Measurements from ENCODE around the gene TMEM256.

TMEM256 gene

DNA sequence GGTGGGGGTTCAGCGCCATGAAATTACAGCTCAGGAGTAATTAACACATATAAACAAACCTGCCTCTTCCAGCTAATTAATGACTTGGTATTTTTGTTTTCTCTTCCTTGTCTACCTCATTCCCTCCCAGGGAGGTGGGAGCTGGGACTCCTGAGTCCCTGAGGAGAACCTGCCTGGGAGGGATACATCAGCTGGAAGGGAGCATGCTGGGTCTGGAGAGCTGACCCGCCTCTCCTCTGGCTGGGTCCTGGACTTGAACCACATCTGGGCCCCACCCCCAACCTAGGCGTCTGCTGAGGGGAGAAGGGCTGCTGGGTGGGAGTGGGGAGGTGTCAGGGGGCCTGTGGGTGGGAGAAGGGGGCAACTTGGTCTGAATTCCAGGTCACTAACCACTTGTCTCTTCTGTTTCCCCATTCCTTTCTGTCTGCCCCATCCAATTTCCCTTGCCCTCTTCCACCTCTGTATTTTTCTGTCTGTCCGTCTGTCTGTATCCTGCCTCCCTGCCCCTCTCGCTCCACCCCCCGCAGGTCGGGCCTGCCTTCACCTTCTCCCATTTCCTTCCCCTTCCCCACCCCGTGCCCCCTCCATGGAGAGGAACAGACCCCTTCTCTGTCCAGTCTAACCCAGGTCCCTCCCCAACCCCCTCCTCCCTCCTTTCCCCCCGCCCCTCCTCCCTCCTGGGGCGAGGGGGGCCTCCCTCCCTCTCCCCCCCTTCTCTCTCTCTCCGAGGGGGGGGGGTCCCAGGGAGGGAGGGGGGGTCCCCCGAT is 3.8 kb upstream of the TMEM256 start, which contains the start of gene NLGN2:
Gene NLGN2, plus strand, starts transcription at position 361 of the 767 bp plus-strand sequence. CDS start 411 bp downstream, outside the sequence.
- H3K27me3 ChIP-seq (ENCODE audit: control insufficient read depth in 1 of 2, insufficient read depth in 2 of 2, low read length in 2 of 2), result no peaks in the 10 kb centered on the region
- H3K9me3 ChIP-seq (ENCODE audit: control insufficient read depth in 2 of 2, low read length in 2 of 2), result no peaks in the 10 kb centered on the region
- H3K4me1 ChIP-seq (ENCODE audit: control insufficient read depth, insufficient read depth, low read length), result peaks cover 17% of the 10 kb centered on the region
- H3K36me3 ChIP-seq (ENCODE audit: control insufficient read depth in 2 of 2, insufficient read depth in 2 of 2, low read length in 2 of 2), result peaks cover 9 to 13% of the 10 kb centered on the region in 2 donors
- no peak within 1 kb of the TSS for H3K27ac ChIP-seq (ENCODE audit: low read length)
- H3K4me3 ChIP-seq (ENCODE audit: low read length in 2 of 2), result no peak within 1 kb of the TSS
- H3K9ac ChIP-seq (ENCODE audit: low read length in 2 of 2), result no peak within 1 kb of the TSS

DNA sequence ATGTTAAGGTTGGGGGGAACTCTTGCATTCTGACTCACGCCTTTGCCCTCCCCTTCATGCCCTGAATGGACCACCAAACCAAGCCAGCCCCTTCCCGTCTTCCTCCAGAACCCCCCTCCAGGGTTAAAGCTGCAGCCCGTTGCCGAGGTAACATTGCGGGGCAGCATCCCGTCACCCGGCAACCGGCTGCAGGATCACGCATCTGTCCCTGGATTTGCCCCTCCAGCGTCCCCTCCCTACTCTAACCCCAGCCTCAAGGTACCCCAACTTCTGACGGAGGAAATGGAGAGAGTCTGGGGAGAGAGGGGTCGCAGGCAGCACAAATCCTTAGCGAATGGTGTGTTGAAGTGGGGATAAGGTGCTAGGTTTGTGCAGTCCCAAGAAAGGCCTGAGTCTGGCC is 3.2 kb upstream of the TMEM256 start:
- Histone ChIP-seq H3K9ac (ENCODE audit: low read length in 2 of 2) (no peak overlapping the region), H3K27me3 (ENCODE audit: control insufficient read depth in 1 of 2, insufficient read depth in 2 of 2, low read length in 2 of 2) (no peaks in the 10 kb centered on the region), H3K27ac (ENCODE audit: low read length) (no peak overlapping the region), H3K36me3 (ENCODE audit: control insufficient read depth in 2 of 2, insufficient read depth in 2 of 2, low read length in 2 of 2) (peaks cover 9 to 13% of the 10 kb centered on the region in 2 donors), H3K4me1 (ENCODE audit: control insufficient read depth, insufficient read depth, low read length) (peaks cover 18% of the 10 kb centered on the region), H3K9me3 (ENCODE audit: control insufficient read depth in 2 of 2, low read length in 2 of 2) (no peaks in the 10 kb centered on the region), H3K4me3 (ENCODE audit: low read length in 2 of 2) (no peak overlapping the region)

DNA sequence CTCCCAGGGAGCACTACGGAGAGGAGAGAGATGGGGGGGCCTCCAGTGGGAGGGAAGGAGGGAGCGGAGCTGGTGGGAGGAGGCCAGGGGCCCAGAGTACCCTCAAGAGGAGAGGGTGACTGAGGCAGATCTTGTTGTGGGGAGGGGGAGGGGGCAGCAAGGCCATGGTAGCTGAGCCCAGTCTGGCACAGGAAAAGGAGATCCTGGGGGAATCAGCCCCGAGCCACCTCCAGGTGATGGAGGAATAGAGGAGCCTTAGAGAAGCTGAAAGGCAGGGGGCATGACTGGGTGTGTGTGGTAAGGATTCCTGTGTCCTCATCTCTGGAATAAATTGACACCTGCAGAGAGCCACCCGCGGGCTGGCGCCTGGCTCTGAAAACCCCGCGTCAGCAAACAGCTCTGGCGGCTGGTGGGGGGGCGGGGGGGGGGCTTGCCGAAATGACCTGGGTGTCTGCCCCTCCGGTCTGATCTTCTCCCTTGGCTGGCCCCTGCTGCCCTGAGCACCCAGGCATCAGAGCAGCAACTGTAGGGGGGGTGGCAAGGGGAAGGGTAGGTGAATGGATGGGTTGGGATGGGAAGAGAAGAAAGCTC is 2.4 kb upstream of the TMEM256 start:
- peaks cover 18% of the 10 kb centered on the region for H3K4me1 ChIP-seq (ENCODE audit: control insufficient read depth, insufficient read depth, low read length)
- no peaks in the 10 kb centered on the region for H3K9me3 ChIP-seq (ENCODE audit: control insufficient read depth in 2 of 2, low read length in 2 of 2)
- H3K27ac ChIP-seq (ENCODE audit: low read length), result peak overlapping the region; percentile 79
- peak overlapping the region in 1 of 2 donors; percentile 64 for H3K9ac ChIP-seq (ENCODE audit: low read length in 2 of 2)
- H3K4me3 ChIP-seq (ENCODE audit: low read length in 2 of 2), result peak overlapping the region; percentile 28 to 82
- H3K36me3 ChIP-seq (ENCODE audit: control insufficient read depth in 2 of 2, insufficient read depth in 2 of 2, low read length in 2 of 2), result peaks cover 9 to 13% of the 10 kb centered on the region in 2 donors
- no peaks in the 10 kb centered on the region for H3K27me3 ChIP-seq (ENCODE audit: control insufficient read depth in 1 of 2, insufficient read depth in 2 of 2, low read length in 2 of 2)

DNA sequence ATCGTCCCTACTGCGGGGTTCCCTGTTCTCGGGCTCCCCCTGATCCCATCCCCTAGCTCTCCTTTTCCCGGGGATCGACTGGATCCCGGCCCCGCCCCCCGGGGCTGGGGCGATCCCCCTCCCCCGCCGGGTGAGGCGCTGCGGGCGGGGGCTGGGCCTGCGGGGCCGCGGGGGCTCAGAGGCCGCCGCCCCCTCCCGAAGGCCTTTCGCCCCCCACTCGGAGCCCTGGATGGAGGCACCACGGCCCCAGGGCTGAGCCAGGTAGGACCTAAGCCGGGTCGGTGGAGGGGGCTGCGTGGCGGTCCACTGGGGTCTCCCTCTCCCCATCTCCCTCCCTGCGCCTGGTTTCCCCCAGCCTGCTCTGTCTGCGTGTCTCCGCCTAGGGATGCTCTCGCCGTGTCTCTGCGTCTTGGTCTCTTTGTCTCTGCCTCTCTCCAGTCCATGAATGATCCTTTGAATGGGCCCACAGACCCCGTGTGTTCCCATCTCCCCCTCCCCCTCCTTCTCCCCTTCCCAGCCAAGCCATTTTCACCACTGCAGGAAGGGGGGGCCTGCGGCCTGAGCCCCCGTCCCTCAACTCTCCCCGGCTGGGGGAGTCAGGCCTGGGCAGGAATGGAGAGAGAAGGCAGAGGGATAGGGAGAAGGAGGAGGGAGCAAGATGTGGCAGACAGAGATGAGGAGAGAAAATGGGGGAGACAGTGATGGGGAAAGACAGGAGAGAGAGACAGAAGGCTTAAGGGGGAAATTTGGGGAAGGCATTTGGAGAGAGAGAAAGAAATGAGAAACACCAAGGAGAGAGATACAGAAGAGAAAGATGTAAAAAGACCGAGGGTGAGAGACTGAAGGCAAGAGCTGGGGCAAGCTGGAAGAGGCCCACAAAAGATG is 1.7 kb upstream of the TMEM256 start:
- Histone ChIP-seq H3K4me1 (ENCODE audit: control insufficient read depth, insufficient read depth, low read length) (peaks cover 18% of the 10 kb centered on the region), H3K4me3 (ENCODE audit: low read length in 2 of 2) (peak overlapping the region; percentile 28 to 82), H3K36me3 (ENCODE audit: control insufficient read depth in 2 of 2, insufficient read depth in 2 of 2, low read length in 2 of 2) (peaks cover 9 to 13% of the 10 kb centered on the region in 2 donors), H3K9me3 (ENCODE audit: control insufficient read depth in 2 of 2, low read length in 2 of 2) (no peaks in the 10 kb centered on the region), H3K9ac (ENCODE audit: low read length in 2 of 2) (peak overlapping the region; percentile 64 to 80), H3K27ac (ENCODE audit: low read length) (peak overlapping the region; percentile 79), H3K27me3 (ENCODE audit: control insufficient read depth in 1 of 2, insufficient read depth in 2 of 2, low read length in 2 of 2) (no peaks in the 10 kb centered on the region)

DNA sequence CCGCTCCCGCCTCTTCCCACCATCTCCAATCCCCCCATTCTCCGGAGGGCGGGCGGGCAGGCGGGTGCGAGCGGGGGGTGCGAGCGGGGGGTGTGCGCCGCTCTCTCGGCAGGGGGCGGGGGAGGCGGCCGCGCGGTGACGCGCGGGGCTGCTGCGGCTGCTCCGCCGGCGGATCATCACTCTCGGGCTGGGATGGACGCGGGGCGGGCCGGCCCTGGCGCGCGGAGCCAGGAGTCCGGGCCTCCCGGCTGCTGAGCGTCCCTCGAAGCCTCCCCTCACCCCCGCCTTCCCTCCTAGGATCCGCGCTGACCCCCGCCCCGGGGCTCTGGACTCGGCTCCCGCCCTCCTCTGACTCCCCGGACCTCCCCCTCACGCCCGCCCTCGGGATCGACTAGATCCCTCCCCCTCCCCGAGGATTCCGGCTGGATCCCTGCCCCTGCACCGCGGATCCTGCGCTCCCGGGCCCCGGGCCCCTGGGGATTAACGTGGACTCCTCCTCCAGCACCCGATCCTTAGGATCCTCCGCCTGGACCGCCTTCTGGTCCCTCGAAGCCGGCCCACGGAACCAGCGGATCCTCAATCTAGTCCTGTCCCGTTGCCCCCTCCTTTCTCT is 946 bp upstream of the TMEM256 start:
- Histone ChIP-seq H3K27me3 (ENCODE audit: control insufficient read depth in 1 of 2, insufficient read depth in 2 of 2, low read length in 2 of 2) (no peaks in the 10 kb centered on the region), H3K9ac (ENCODE audit: low read length in 2 of 2) (peak overlapping the region; percentile 64 to 80)

DNA sequence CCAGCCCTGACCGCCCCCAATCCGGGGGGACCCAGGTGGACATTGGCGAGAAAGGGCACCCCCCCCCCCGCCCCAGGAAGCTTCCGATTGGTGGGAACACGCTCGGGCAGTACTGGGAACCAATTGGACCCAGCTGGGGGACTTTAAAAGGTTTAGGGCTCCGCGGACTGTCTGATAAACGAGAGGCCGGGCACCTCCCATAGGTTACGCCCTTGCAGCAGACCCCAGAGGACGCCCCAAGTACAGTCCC is 245 bp downstream of the TMEM256 start:
- Histone ChIP-seq H3K27ac (ENCODE audit: low read length) (peak overlapping the region; percentile 79), H3K27me3 (ENCODE audit: control insufficient read depth in 1 of 2, insufficient read depth in 2 of 2, low read length in 2 of 2) (no peaks in the 10 kb centered on the region), H3K4me3 (ENCODE audit: low read length in 2 of 2) (peak overlapping the region; percentile 81 to 82), H3K9me3 (ENCODE audit: control insufficient read depth in 2 of 2, low read length in 2 of 2) (no peaks in the 10 kb centered on the region), H3K4me1 (ENCODE audit: control insufficient read depth, insufficient read depth, low read length) (peaks cover 18% of the 10 kb centered on the region), H3K9ac (ENCODE audit: low read length in 2 of 2) (peak overlapping the region; percentile 71 to 78), H3K36me3 (ENCODE audit: control insufficient read depth in 2 of 2, insufficient read depth in 2 of 2, low read length in 2 of 2) (no peaks in the 10 kb centered on the region)

More for the DNA sequence above, 946 bp upstream of the TMEM256 start:
- Histone ChIP-seq H3K27ac (ENCODE audit: low read length) (peak overlapping the region; percentile 79), H3K4me3 (ENCODE audit: low read length in 2 of 2) (peak overlapping the region; percentile 28 to 82), H3K4me1 (ENCODE audit: control insufficient read depth, insufficient read depth, low read length) (peaks cover 18% of the 10 kb centered on the region), H3K36me3 (ENCODE audit: control insufficient read depth in 2 of 2, insufficient read depth in 2 of 2, low read length in 2 of 2) (peaks cover 6 to 8% of the 10 kb centered on the region in 2 donors), H3K9me3 (ENCODE audit: control insufficient read depth in 2 of 2, low read length in 2 of 2) (no peaks in the 10 kb centered on the region)

DNA sequence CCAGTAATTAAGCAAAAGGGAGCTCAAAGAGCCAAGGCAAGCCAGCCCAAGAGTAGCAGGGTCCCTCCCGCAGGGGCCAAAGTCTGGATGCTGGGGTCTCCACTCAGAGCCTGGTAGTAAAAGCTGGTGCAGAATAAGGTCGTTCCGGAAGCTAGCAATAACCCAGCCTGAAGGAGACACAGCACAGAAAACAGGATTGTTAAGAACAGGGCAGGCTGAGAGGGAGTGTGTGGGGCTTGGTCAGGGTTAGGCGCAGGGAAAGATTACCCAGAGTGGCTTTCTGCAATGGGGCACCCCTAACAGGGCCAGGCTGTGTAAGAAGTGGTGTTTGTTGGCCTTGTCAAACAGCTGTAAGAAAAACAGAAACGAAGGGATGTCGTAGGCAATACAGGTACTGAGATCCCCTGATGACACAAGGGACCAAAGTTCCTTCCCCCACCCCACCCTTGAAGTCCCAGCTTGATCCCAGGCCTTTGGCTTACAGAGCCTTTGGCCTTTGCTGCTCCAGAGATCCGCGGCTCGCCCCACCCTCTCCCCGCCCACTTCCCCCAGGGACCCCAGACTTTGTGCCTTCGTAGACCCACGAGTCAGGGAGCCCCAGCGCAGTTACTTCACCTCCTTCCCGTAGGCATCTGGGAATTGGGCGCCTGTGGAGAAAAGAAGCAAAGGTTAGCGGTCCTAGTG is 712 bp downstream of the TMEM256 start:
- Histone ChIP-seq H3K9me3 (ENCODE audit: control insufficient read depth in 2 of 2, low read length in 2 of 2) (no peaks in the 10 kb centered on the region), H3K27me3 (ENCODE audit: control insufficient read depth in 1 of 2, insufficient read depth in 2 of 2, low read length in 2 of 2) (no peaks in the 10 kb centered on the region), H3K9ac (ENCODE audit: low read length in 2 of 2) (peak overlapping the region; percentile 71 to 78), H3K27ac (ENCODE audit: low read length) (peak overlapping the region; percentile 79), H3K4me1 (ENCODE audit: control insufficient read depth, insufficient read depth, low read length) (peaks cover 18% of the 10 kb centered on the region), H3K4me3 (ENCODE audit: low read length in 2 of 2) (peak overlapping the region; percentile 81 to 82), H3K36me3 (ENCODE audit: control insufficient read depth in 2 of 2, insufficient read depth in 2 of 2, low read length in 2 of 2) (no peaks in the 10 kb centered on the region)

DNA sequence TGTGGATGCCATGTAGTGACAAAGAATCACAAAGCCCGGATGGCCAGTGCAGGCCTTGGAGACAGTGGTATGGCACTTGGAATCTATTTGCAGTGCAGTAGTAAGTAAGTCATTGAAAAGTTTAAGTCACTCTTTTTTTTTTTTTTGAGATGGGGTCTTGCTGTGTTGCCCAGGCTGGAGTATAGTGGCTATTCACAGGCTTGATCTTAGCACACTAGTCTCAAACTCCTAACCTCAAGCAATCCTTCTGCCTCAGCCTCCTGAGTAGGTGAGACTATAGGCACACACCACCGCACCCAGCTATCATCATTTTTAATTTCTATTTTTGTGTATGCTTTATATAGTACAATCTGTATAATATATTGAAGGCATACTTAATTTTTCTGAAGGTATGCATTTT is 5.3 kb downstream of the TMEM256 start:
- no peak overlapping the region for H3K9ac ChIP-seq (ENCODE audit: low read length in 2 of 2)
- no peaks in the 10 kb centered on the region for H3K9me3 ChIP-seq (ENCODE audit: control insufficient read depth in 2 of 2, low read length in 2 of 2)
- peaks cover 22% of the 10 kb centered on the region for H3K4me1 ChIP-seq (ENCODE audit: control insufficient read depth, insufficient read depth, low read length)
- no peaks in the 10 kb centered on the region for H3K36me3 ChIP-seq (ENCODE audit: control insufficient read depth in 2 of 2, insufficient read depth in 2 of 2, low read length in 2 of 2)
- H3K4me3 ChIP-seq (ENCODE audit: low read length in 2 of 2), result no peak overlapping the region
- H3K27me3 ChIP-seq (ENCODE audit: control insufficient read depth in 1 of 2, insufficient read depth in 2 of 2, low read length in 2 of 2), result no peaks in the 10 kb centered on the region
- no peak overlapping the region for H3K27ac ChIP-seq (ENCODE audit: low read length)

DNA sequence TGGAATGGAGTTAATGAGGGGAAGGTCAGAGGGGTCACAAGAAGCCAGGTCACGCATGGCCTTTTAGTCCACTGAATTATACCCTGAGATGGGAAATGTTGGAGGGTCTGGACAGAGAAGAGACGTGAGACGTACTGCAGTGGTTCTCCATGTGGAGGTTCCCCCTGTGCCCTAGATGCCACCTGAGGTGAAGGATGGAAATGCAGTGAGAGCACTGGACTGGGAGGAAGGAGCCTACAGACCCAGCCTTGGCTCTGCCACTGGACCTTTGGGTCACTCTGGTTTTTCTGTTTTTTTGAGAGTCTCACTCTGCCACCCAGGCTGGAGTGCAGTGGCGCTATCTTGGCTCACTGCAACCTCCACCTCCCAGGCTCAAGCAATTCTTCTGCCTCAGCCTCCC is 7.8 kb downstream of the TMEM256 start:
- Histone ChIP-seq H3K4me3 (ENCODE audit: low read length in 2 of 2) (no peak overlapping the region), H3K4me1 (ENCODE audit: control insufficient read depth, insufficient read depth, low read length) (peaks cover 18% of the 10 kb centered on the region), H3K9me3 (ENCODE audit: control insufficient read depth in 2 of 2, low read length in 2 of 2) (no peaks in the 10 kb centered on the region), H3K9ac (ENCODE audit: low read length in 2 of 2) (no peak overlapping the region), H3K27ac (ENCODE audit: low read length) (no peak overlapping the region), H3K27me3 (ENCODE audit: control insufficient read depth in 1 of 2, insufficient read depth in 2 of 2, low read length in 2 of 2) (no peaks in the 10 kb centered on the region), H3K36me3 (ENCODE audit: control insufficient read depth in 2 of 2, insufficient read depth in 2 of 2, low read length in 2 of 2) (peaks cover 0 to 3% of the 10 kb centered on the region in 2 donors)

Measured in stomach smooth muscle (tissue), 2 donors.